ENCODE measurements around the gene SLC25A40. TPM values are rescaled to one million over a fixed set of nuclear protein-coding genes. Genes with fewer than 3 reads are reported as not detected.

Gene SLC25A40
- total RNA-seq, 1 experiment from 2014 or later, result 43.7 TPM

- no peak overlapping the region for H3K4me3 ChIP-seq (ENCODE audit: low read depth in 2 of 2, low read length in 2 of 2)
- in situ Hi-C loops (cut with HindIII; ENCODE audit: low pct_unique_long_range_greater_than_20kb, low sequenced_read_pairs), result no loop called here
- intact Hi-C loops (cut with micrococcal nuclease; ENCODE audit: unreplicated experiment), result no loop called here
- H3K4me1 ChIP-seq (ENCODE audit: control insufficient read depth, insufficient read depth, low read length), result no peaks in the 10 kb centered on the region
- H3K27me3 ChIP-seq (ENCODE audit: control insufficient read depth, insufficient read depth, low read length), result peaks cover 5% of the 10 kb centered on the region
- no peak for DNase-seq (ENCODE audit: low read depth, low spot score)
- ATAC-seq, result no peak
- BruUV-seq (replicated peaks), result no TSS peak
- H3K36me3 ChIP-seq (ENCODE audit: control insufficient read depth, insufficient read depth, low read length), result no peaks in the 10 kb centered on the region
- no peak overlapping the region for H3K27ac ChIP-seq (ENCODE audit: low read length)
- ChIA-PET POLR2A (no interaction called here), CTCF (no interaction called here)
- H3K9me3 ChIP-seq (ENCODE audit: control insufficient read depth, insufficient read depth, low read depth, low read length), result no peaks in the 10 kb centered on the region
- TF ChIP-seq CTCF (IDR thresholded peaks at IDR 0.05) (no peak), SIN3A (IDR thresholded peaks at IDR 0.05; ENCODE audit: borderline replicate concordance, insufficient read depth, low read depth, low read length) (no peak), REST (IDR thresholded peaks at IDR 0.05; ENCODE audit: insufficient read depth in 1 of 2, low read depth in 2 of 2, low read length in 1 of 2) (no peak), POLR2AphosphoS5 (IDR thresholded peaks at IDR 0.05; ENCODE audit: low read depth, low read length) (no peak), TCF7L2 (IDR thresholded peaks at IDR 0.05; ENCODE audit: low read depth, low read length) (no peak)
Measured at GRCh38 chr7:87810726-87811125, 65.4 kb downstream of the SLC25A40 start.

GRCh38 chr7:87810130-87810529 lies 66.0 kb downstream of the SLC25A40 start:
- H3K4me1 ChIP-seq (ENCODE audit: control insufficient read depth, insufficient read depth, low read length), result no peaks in the 10 kb centered on the region
- TF ChIP-seq POLR2AphosphoS5 (IDR thresholded peaks at IDR 0.05; ENCODE audit: low read depth, low read length) (no peak), TCF7L2 (IDR thresholded peaks at IDR 0.05; ENCODE audit: low read depth, low read length) (no peak), CTCF (IDR thresholded peaks at IDR 0.05) (no peak), SIN3A (IDR thresholded peaks at IDR 0.05; ENCODE audit: borderline replicate concordance, insufficient read depth, low read depth, low read length) (no peak), REST (IDR thresholded peaks at IDR 0.05; ENCODE audit: insufficient read depth in 1 of 2, low read depth in 2 of 2, low read length in 1 of 2) (no peak)
- H3K36me3 ChIP-seq (ENCODE audit: control insufficient read depth, insufficient read depth, low read length), result no peaks in the 10 kb centered on the region
- in situ Hi-C loops (cut with HindIII; ENCODE audit: low pct_unique_long_range_greater_than_20kb, low sequenced_read_pairs), result no loop called here
- intact Hi-C loops (cut with micrococcal nuclease; ENCODE audit: unreplicated experiment), result no loop called here
- peaks cover 5% of the 10 kb centered on the region for H3K27me3 ChIP-seq (ENCODE audit: control insufficient read depth, insufficient read depth, low read length)
- no peak overlapping the region for H3K4me3 ChIP-seq (ENCODE audit: low read depth in 2 of 2, low read length in 2 of 2)
- no peak overlapping the region for H3K27ac ChIP-seq (ENCODE audit: low read length)
- DNase-seq (ENCODE audit: low read depth, low spot score) (no peak), ATAC-seq (no peak)
- H3K9me3 ChIP-seq (ENCODE audit: control insufficient read depth, insufficient read depth, low read depth, low read length), result no peaks in the 10 kb centered on the region
- CTCF ChIA-PET, result no interaction called here
- BruUV-seq (replicated peaks), result no TSS peak
- POLR2A ChIA-PET, result no interaction called here
